Neural progenitor cell (in vitro differentiated cells): Measurements from ENCODE around the gene THSD4. TPM values are rescaled to one million over a fixed set of nuclear protein-coding genes. Genes with fewer than 3 reads are reported as not detected.

Source experiments
- DNase-seq: peaks from one replicate; pipeline ENCODE4 v3.0.0-alpha.2; 2016; ENCODE audit warnings: low spot score
- H2AFZ ChIP-seq: fragments of 200-600 bp; sonication (generic); replicated peaks from 2 replicates; pipeline ENCODE4 v1.6.1; 2016; ENCODE audit warnings: antibody characterized with exemption
- H3F3A ChIP-seq: fragments of 200-600 bp; sonication (generic); 2 replicates; pipeline ENCODE4 v1.6.1; 2016; ENCODE audit warnings: antibody characterized with exemption, low read depth
- H3K27ac ChIP-seq: fragments of 200-600 bp; sonication (generic); 2 replicates; pipeline ENCODE4 v1.5.1; 2016; ENCODE audit warnings: mild to moderate bottlenecking
- H3K27me3 ChIP-seq: fragments of 200-600 bp; sonication (generic); 2 replicates; pipeline ENCODE4 v1.6.1; 2016; ENCODE audit warnings: mild to moderate bottlenecking, moderate library complexity
- H3K36me3 ChIP-seq: fragments of 200-600 bp; sonication (generic); 2 replicates; pipeline ENCODE4 v1.5.1; 2016
- H3K4me1 ChIP-seq: fragments of 200-600 bp; sonication (generic); 2 replicates; pipeline ENCODE4 v1.6.1; 2016; ENCODE audit warnings: mixed run types
- H3K4me2 ChIP-seq: fragments of 200-600 bp; sonication (generic); 2 replicates; pipeline ENCODE4 v1.6.1; 2016
- H3K4me3 ChIP-seq: fragments of 200-600 bp; sonication (generic); 2 replicates; pipeline ENCODE4 v1.5.1; 2016
- H3K79me2 ChIP-seq: fragments of 200-600 bp; sonication (generic); 2 replicates; pipeline ENCODE4 v1.6.1; 2016; ENCODE audit warnings: low read depth
- H3K9ac ChIP-seq: fragments of 200-600 bp; sonication (generic); 2 replicates; pipeline ENCODE4 v1.6.1; 2016
- H3K9me3 ChIP-seq: fragments of 200-600 bp; sonication (generic); 2 replicates; pipeline ENCODE4 v1.5.1; 2016; ENCODE audit warnings: low read depth
- H4K20me1 ChIP-seq: fragments of 200-600 bp; sonication (generic); 2 replicates; pipeline ENCODE4 v1.6.1; 2016; ENCODE audit warnings: low read depth
- H3K27ac Mint-ChIP-seq: 3 replicates; pipeline ENCODE4 v1.8.0; 2021; ENCODE audit warnings: mixed read lengths
- H3K27me3 Mint-ChIP-seq: 2 replicates; pipeline ENCODE4 v1.8.0; 2022; ENCODE audit warnings: low read depth, mild to moderate bottlenecking, inconsistent platforms, moderate library complexity, mixed read lengths; ENCODE audit not compliant: insufficient read depth
- H3K36me3 Mint-ChIP-seq: 3 replicates; pipeline ENCODE4 v1.8.0; 2021; ENCODE audit warnings: mixed read lengths
- H3K4me1 Mint-ChIP-seq: 3 replicates; pipeline ENCODE4 v1.8.0; 2021; ENCODE audit warnings: mixed read lengths
- H3K4me3 Mint-ChIP-seq: 3 replicates; pipeline ENCODE4 v1.8.0; 2021; ENCODE audit warnings: mild to moderate bottlenecking, moderate library complexity, mixed read lengths
- H3K9me3 Mint-ChIP-seq: 3 replicates; pipeline ENCODE4 v1.8.0; 2020; ENCODE audit warnings: mixed read lengths
- EZH2 ChIP-seq: fragments of 200-600 bp; sonication (generic); IDR thresholded peaks from 2 replicates; pipeline ENCODE4 v1.6.1; 2017; ENCODE audit warnings: antibody characterized with exemption, mild to moderate bottlenecking, moderate library complexity
- EZH2phosphoT487 ChIP-seq: fragments of 200-600 bp; sonication (generic); IDR thresholded peaks from 2 replicates; pipeline ENCODE4 v1.6.1; 2017; ENCODE audit warnings: antibody characterized with exemption
- total RNA-seq: library from RNA; depleted of rRNA; stranded (reverse); fragments of >200 nt; gene quantifications from 2 replicates; pipeline ENCODE4 v1.2.3, GENCODE V29; 2015; ENCODE audit warnings: low replicate concordance
- TF ChIP-seq, protein P1 (sequence below): fragments of 200-600 bp; sonication (generic); IDR thresholded peaks from 2 replicates; pipeline ENCODE4 v1.5.1; 2017; ENCODE audit warnings: antibody characterized with exemption, mild to moderate bottlenecking

The THSD4 gene
- total RNA-seq, 1 donor from 2014 or later, result 2.4 TPM

- no peak for DNase-seq
- Histone ChIP-seq H3K79me2 (no peaks in the 10 kb centered on the region), H2AFZ (no peak overlapping the region), H3K27me3 (no peaks in the 10 kb centered on the region), H3K9me3 (no peaks in the 10 kb centered on the region), H3K4me2 (no peak overlapping the region), H3K36me3 (no peaks in the 10 kb centered on the region), H3F3A (no peaks in the 10 kb centered on the region), H3K4me1 (no peaks in the 10 kb centered on the region), H3K4me3 (no peak overlapping the region), H3K9ac (no peak overlapping the region), H4K20me1 (no peaks in the 10 kb centered on the region), H3K27ac (no peak overlapping the region)
- no peak overlapping the region for H3K27ac Mint-ChIP-seq
- H3K27me3 Mint-ChIP-seq, result peaks cover 4% of the 10 kb centered on the region
- TF ChIP-seq, protein P1, sequence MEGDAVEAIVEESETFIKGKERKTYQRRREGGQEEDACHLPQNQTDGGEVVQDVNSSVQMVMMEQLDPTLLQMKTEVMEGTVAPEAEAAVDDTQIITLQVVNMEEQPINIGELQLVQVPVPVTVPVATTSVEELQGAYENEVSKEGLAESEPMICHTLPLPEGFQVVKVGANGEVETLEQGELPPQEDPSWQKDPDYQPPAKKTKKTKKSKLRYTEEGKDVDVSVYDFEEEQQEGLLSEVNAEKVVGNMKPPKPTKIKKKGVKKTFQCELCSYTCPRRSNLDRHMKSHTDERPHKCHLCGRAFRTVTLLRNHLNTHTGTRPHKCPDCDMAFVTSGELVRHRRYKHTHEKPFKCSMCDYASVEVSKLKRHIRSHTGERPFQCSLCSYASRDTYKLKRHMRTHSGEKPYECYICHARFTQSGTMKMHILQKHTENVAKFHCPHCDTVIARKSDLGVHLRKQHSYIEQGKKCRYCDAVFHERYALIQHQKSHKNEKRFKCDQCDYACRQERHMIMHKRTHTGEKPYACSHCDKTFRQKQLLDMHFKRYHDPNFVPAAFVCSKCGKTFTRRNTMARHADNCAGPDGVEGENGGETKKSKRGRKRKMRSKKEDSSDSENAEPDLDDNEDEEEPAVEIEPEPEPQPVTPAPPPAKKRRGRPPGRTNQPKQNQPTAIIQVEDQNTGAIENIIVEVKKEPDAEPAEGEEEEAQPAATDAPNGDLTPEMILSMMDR, result no peak
- TF ChIP-seq EZH2 (no peak), EZH2phosphoT487 (no peak)
- no peaks in the 10 kb centered on the region for H3K9me3 Mint-ChIP-seq
- H3K4me1 Mint-ChIP-seq, result no peaks in the 10 kb centered on the region
- no peak overlapping the region for H3K4me3 Mint-ChIP-seq
- no peaks in the 10 kb centered on the region for H3K36me3 Mint-ChIP-seq
Observed at GRCh38 chr15:71444866-71445590, 329.8 kb downstream of the THSD4 start.

- Histone ChIP-seq H3K4me2 (no peak overlapping the region), H3K4me3 (no peak overlapping the region), H3K79me2 (no peaks in the 10 kb centered on the region), H3K9ac (no peak overlapping the region), H3K4me1 (no peaks in the 10 kb centered on the region), H4K20me1 (no peaks in the 10 kb centered on the region), H3F3A (no peaks in the 10 kb centered on the region), H2AFZ (no peak overlapping the region), H3K27me3 (no peaks in the 10 kb centered on the region), H3K9me3 (no peaks in the 10 kb centered on the region), H3K36me3 (no peaks in the 10 kb centered on the region), H3K27ac (no peak overlapping the region)
- no peak overlapping the region for H3K4me3 Mint-ChIP-seq
- H3K27ac Mint-ChIP-seq, result no peak overlapping the region
- H3K36me3 Mint-ChIP-seq, result no peaks in the 10 kb centered on the region
- H3K9me3 Mint-ChIP-seq, result no peaks in the 10 kb centered on the region
- TF ChIP-seq EZH2 (no peak), EZH2phosphoT487 (no peak)
- TF ChIP-seq, protein P1, result no peak
- DNase-seq, result no peak
- H3K4me1 Mint-ChIP-seq, result no peaks in the 10 kb centered on the region
- peaks cover 5% of the 10 kb centered on the region for H3K27me3 Mint-ChIP-seq
Observed at GRCh38 chr15:71447328-71448250, 332.3 kb downstream of the THSD4 start.

GRCh38 chr15:71448688-71449114 is 333.4 kb downstream of the THSD4 start:
- H3K36me3 ChIP-seq, result no peaks in the 10 kb centered on the region
- H2AFZ ChIP-seq, result no peak overlapping the region
- H3K27me3 Mint-ChIP-seq, result peaks cover 8% of the 10 kb centered on the region
- no peaks in the 10 kb centered on the region for H3K36me3 Mint-ChIP-seq
- no peaks in the 10 kb centered on the region for H4K20me1 ChIP-seq
- H3F3A ChIP-seq, result no peaks in the 10 kb centered on the region
- no peaks in the 10 kb centered on the region for H3K4me1 ChIP-seq
- no peak overlapping the region for H3K27ac Mint-ChIP-seq
- DNase-seq, result peak; percentile 71
- no peak overlapping the region for H3K4me3 ChIP-seq
- TF ChIP-seq EZH2phosphoT487 (no peak), EZH2 (no peak)
- TF ChIP-seq, protein P1, result peak; percentile 90
- H3K9me3 ChIP-seq, result no peaks in the 10 kb centered on the region
- H3K9ac ChIP-seq, result no peak overlapping the region
- H3K4me1 Mint-ChIP-seq, result peaks cover 4% of the 10 kb centered on the region
- no peaks in the 10 kb centered on the region for H3K27me3 ChIP-seq
- H3K4me2 ChIP-seq, result no peak overlapping the region
- no peaks in the 10 kb centered on the region for H3K79me2 ChIP-seq
- H3K9me3 Mint-ChIP-seq, result no peaks in the 10 kb centered on the region
- no peak overlapping the region for H3K4me3 Mint-ChIP-seq
- no peak overlapping the region for H3K27ac ChIP-seq
